NCI-H226 (cell line): ENCODE data around the gene KCNJ9.

Source experiments
- DNase-seq: peaks from one replicate; pipeline ENCODE4 v3.0.0-alpha.2; 2015

Gene KCNJ9

DNA sequence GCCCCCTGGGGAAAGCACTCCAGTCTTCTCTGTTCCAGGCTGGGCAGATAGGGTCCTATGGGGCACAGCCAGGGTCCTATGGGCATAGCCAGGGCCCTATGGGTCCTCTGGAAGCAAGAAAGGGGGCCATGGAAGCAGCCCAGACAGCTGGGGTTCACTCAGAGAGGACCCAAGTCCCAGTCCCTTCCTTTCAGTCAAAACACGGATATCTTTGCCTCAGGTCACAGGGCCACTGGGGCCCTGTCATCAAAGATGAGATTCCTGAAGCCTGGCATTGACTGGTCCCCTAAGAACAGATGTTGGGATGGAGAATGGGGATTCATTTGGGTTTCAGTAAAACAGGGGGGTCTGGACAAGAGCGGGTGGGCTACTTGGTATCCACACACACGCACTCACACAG, 8.5 kb downstream of the KCNJ9 start:
- no peak for DNase-seq

DNA sequence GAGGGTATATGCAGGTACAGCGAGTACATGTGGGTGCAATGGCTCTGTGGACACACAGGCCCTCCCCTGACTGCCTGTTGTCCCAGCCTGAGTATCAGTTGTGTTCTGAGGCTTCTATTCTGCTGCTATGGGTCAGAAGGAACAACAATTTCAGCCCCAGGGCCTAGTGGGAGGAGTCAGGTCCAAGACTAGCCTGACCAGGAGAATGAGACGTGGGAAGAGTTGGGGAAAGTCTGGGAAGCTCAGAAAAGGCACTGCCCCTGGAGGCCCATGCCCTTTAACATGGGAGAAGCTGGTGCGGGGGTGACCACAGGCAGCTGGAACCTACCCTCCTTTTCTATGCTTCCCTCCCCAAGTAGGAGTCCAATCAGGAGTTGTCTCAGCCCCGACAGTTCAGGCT, 9.4 kb downstream of the KCNJ9 start:
- no peak for DNase-seq

GRCh38 chr1:160091666-160092223, 10.4 kb downstream of the KCNJ9 start:
- no peak for DNase-seq

DNA sequence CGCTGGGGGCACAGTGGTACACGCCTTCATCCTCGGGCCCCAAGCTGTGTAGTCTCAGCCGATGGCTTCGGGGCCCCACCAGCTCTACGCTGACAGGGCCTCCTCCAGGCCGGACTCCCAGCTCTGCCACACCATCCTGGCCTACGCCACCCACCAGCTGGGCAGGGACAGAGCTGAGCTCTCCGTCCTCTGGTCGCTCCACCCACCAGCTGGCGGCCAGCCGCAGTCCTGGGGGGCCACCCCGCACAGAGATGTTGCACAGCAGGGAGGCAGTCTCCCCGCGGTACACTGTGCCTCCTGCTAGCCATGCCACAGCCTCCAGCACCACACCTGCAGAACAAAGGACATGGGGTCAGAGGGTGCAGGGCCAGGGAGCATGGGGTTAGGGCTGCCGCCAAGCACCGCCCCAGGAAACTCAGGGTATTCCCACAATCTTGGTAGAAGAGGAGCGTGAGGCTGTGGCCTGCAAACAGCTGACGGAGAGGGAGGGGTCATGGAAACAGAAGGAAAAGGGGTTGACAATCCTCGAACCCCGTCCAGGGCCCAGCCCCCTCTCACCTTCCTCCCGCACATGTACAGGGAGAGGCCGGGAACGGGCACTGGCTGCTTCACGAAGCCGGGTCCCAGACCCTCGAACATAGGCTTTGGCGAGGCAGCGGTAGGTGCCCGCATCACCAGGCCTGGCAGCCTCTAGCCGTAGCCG, 11.2 kb downstream of the KCNJ9 start:
- no peak for DNase-seq

- no peak for DNase-seq
Observed at GRCh38 chr1:160093069-160093395, 11.7 kb downstream of the KCNJ9 start.

DNA sequence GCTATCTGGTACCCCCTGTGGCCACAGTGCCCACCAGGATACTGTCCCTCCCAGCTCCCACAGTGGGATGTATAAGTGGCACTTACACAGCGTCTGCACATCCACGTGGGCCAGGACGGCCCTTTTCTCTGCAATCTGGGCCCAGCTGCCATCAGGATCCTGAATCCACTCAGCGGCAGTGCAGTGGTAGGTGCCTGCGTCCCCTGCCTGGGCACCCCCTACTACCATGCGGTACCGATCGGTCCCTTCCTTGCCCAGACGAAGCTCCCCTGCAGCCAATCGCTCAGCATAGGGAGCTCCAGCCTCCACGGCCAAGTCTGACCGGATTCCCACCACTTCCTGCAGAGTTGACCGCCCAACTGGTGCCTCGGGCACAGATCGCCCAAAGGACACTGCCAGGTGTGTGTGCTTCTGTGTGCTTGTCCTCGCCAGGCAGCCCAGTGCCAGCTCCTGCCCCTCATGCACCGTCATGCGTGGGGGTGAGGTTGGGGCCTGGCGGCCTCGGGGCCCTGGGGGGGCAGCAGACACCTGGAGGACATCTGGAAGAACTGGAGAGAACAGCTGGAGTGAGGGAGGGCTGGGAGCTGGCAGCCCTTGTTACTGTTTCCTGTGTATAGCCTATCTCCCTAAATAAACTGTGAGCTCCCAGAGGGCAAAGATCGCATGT, 12.4 kb downstream of the KCNJ9 start:
- no peak for DNase-seq

DNA sequence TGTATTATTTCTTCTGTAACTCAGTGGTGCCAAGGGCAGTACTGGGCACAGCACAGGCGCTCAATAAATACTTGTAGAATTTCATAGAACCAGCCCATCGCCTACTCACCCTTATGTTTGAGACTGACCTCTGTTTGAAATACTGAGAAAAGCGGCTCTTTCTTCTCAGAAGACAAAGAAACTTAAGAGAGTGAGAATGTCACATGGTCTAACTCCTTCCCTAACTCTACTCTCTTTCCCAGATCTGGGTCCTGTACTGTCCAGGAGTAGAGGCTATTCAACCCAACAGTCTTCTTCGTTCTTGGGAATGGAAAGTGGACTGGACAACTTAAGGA, 12.9 kb downstream of the KCNJ9 start:
- DNase-seq: no peak

- DNase-seq: no peak
Observed at GRCh38 chr1:160094806-160095205, 13.5 kb downstream of the KCNJ9 start.

GRCh38 chr1:160095382-160096105, 14.2 kb downstream of the KCNJ9 start:
- no peak for DNase-seq

GRCh38 chr1:160096274-160097116, 15.2 kb downstream of the KCNJ9 start:
- DNase-seq: peak; percentile 21

- no peak for DNase-seq
Observed at GRCh38 chr1:160097151-160097910, 16.0 kb downstream of the KCNJ9 start.

- peak; percentile 63 for DNase-seq
Observed at GRCh38 chr1:160097911-160098851, 16.8 kb downstream of the KCNJ9 start, which contains the start of gene IGSF8. TSS of gene IGSF8 (minus strand) at chr1:160098619. CDS start at chr1:160098472, 147 bp downstream.

GRCh38 chr1:160098852-160099561, 17.7 kb downstream of the KCNJ9 start:
- peak; percentile 78 for DNase-seq

DNA sequence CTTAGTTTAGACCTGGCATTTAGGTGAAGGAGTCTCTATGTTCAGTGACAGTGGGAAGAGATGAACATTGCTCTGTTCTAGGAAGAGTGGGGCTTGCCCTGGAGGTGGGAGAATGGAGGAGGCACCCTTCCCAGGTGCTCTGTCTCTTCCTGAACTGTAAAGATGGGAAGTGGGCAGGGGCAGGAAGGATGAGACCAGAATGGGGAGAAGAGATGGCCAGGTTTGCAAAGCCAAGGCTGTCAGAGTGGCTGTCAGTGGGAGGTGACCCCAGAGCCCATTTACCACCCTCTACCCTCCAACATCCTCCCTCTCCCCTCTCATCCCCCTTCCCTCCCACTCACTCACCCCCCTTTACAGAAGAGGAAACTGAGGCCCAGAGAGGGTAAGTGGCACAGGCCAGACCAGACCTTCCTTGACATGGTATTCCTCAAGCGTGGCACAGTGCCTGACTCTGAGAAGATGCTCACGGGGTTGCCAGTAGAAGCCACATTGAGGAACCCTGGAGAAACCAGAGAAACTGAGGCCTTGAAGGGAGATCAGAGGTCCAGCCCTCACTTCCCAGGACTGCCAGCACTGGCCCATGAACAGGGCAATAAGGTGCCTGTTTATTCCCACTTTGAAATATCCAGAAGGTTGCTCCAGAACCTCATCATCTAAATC, 18.5 kb downstream of the KCNJ9 start:
- no peak for DNase-seq

GRCh38 chr1:160101037-160101716, 19.8 kb downstream of the KCNJ9 start:
- DNase-seq: peak; percentile 42

DNA sequence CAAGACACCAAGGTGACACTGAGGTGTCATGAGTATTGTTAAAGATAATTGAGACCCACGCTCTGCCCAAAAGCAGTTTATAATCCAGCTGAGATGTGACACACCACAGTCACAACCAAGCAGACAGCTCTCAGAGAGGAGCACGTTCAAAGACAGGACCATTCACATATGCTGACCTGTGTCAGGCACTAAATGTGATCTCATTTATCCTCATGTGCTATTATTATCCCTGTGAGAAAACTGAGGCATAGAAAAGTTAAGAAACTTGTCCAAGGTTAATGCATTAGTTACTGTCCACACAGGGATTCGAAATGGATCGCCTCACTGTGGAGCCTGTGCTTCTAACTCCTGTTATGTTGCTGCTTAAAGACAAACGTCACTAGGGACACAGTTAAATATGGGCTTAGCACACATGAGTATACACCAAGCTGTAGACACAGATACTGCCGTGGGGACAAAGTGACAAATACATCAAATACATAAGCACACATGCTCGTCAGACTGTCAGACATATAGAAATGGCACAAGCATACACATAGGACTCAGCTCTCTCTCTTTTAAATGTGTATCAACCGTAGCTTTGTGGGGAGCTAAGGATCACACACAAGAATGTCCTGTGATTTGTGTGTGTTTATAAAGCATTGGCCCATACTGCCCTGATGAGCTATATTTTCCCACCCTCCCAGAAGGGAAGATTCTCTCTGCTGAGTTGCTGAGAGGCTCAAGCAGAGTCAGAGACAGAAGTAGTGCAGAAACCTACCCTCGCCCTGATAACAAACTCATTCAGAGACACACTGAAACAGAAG, 20.6 kb downstream of the KCNJ9 start:
- no peak for DNase-seq

- DNase-seq: no peak
Observed at GRCh38 chr1:160103658-160104408, 22.5 kb downstream of the KCNJ9 start.
